BLaER1 (cell line): ENCODE results near the gene DLG2.

Experiments used
- H3K27ac ChIP-seq: shearing (Covaris generic); formaldehyde crosslinking; 2 replicates; pipeline ENCODE4 v1.8.1; 2022
- H3K27me3 ChIP-seq: shearing (Covaris generic); formaldehyde crosslinking; 2 replicates; pipeline ENCODE4 v1.8.1; 2022
- H3K36me3 ChIP-seq: shearing (Covaris generic); formaldehyde crosslinking; 2 replicates; pipeline ENCODE4 v1.8.1; 2022
- H3K4me1 ChIP-seq: shearing (Covaris generic); formaldehyde crosslinking; 2 replicates; pipeline ENCODE4 v1.8.1; 2022
- H3K4me2 ChIP-seq: shearing (Covaris generic); formaldehyde crosslinking; 2 replicates; pipeline ENCODE4 v1.8.1; 2022
- H3K4me3 ChIP-seq: shearing (Covaris generic); formaldehyde crosslinking; 2 replicates; pipeline ENCODE4 v1.8.1; 2022
- H3K9ac ChIP-seq: shearing (Covaris generic); formaldehyde crosslinking; 2 replicates; pipeline ENCODE4 v1.8.1; 2022
- H3K9me3 ChIP-seq: shearing (Covaris generic); formaldehyde crosslinking; 2 replicates; pipeline ENCODE4 v1.8.1; 2022
- H4K20me1 ChIP-seq: shearing (Covaris generic); formaldehyde crosslinking; 2 replicates; pipeline ENCODE4 v1.8.1; 2022
- Cebpa-rat ChIP-seq: shearing (Covaris generic); IDR thresholded peaks from 2 replicates; pipeline ENCODE4 v1.8.1; 2022

The DLG2 gene

DNA sequence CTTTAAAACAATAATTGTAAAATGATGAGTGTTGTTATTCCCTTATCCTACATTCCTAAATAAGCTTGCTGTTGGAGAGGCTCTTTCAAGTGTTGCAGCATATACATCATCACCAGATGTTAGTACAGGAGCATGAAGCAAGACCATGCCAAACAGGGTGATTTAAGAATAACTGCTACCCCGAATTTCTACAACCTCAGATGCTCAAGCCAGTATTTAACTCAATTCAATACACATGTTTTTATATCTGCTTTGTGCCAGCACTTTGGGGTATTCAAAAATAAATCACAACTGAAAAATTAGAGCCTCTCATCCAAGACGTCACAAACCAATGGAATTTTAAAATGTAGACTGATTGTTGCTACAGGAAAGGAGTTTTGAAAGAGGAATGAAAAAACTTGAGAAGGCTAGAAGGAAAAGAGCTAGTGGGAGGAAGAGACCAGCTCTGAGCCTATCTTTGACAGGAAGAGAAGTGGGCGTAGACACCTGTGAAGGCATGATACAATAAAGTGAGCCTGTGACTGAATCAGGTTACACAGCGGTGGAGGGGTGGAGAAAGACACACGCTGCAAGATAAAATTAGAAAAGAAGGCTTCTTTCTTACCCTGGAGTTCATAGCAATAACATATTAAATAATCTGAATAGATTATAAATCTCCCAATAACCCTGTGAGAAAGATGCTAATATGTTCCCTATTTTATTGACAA lies 95.8 kb downstream of the DLG2 start:
- Histone ChIP-seq H3K27ac (no peak overlapping the region), H3K9me3 (peaks cover 17% of the 10 kb centered on the region), H3K36me3 (peaks cover 1% of the 10 kb centered on the region; the same call in 1 of the 2 replicates), H3K9ac (no peak overlapping the region), H3K4me3 (no peak overlapping the region), H3K4me1 (no peaks in the 10 kb centered on the region), H4K20me1 (no peaks in the 10 kb centered on the region), H3K4me2 (no peak overlapping the region), H3K27me3 (no peaks in the 10 kb centered on the region)
- TF ChIP-seq Cebpa-rat, result no peak

DNA sequence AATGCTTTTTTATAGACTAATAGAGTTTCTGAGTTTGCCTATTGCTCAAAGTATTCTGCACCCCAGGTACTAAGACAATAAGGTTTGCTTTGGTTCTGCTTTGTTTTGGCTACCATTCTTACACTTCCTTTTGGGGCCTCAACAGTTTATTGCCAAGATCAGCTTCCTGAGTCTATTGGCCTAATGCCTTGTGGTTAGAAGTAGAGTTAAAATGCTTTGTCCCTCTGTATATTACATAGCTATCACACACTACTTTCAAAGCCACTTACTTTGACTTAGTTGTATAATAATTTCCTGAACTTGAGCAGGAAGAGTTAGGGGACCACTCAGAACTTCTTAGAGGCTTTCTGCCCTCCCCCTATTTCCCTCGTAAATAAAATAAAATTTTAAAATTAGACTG lies 96.5 kb downstream of the DLG2 start:
- peaks cover 10% of the 10 kb centered on the region; the same call in 1 of the 2 replicates for H3K9me3 ChIP-seq
- H3K4me1 ChIP-seq, result no peaks in the 10 kb centered on the region
- H3K4me2 ChIP-seq, result no peak overlapping the region
- no peaks in the 10 kb centered on the region for H4K20me1 ChIP-seq
- no peak overlapping the region for H3K9ac ChIP-seq
- no peak for TF ChIP-seq Cebpa-rat
- H3K4me3 ChIP-seq, result no peak overlapping the region
- H3K36me3 ChIP-seq, result no peaks in the 10 kb centered on the region
- no peak overlapping the region for H3K27ac ChIP-seq
- H3K27me3 ChIP-seq, result no peaks in the 10 kb centered on the region

DNA sequence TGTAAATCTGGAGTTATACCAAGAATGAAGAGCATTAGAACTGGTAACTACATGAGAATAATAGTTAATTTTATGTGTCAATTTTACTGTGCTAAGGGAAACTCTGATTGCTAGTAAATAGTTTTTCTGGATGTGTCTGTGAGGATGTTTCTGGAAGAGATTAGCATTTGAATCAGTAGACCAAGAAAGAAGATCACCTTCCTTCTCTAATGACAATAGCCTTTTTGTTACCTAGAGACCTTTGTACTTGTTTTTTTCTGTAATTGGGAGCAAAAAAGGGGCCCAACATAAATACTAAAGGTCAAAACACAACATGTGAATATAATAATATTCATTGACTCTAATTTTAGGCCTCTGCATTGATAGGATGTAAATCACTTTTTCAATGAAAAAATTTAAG lies 100.6 kb downstream of the DLG2 start:
- Histone ChIP-seq H3K9ac (no peak overlapping the region), H3K9me3 (peaks cover 24% of the 10 kb centered on the region), H3K4me3 (no peak overlapping the region), H3K27me3 (no peaks in the 10 kb centered on the region), H3K4me1 (no peaks in the 10 kb centered on the region), H3K4me2 (no peak overlapping the region), H3K36me3 (peaks cover 5% of the 10 kb centered on the region; the same call in 1 of the 2 replicates), H3K27ac (no peak overlapping the region), H4K20me1 (no peaks in the 10 kb centered on the region)
- no peak for TF ChIP-seq Cebpa-rat

DNA sequence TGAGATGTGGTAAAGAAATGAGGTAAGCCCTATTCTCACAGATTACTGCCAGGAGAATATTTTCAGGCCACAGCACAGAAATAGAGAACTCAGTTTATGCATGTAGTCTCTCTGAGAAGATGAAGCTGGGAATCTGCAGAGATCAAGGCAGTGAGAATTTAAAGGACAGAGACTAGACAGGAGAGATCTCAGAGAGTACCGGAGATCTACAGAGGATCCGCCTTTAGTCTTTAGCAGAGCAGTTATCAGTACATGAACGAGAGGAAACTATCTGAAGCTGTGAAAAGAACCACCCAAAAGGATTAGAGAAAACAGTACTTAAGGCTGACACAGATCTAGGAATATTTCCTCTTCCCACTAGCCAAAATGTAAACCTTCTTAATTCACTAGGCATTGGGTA lies 101.5 kb downstream of the DLG2 start:
- TF ChIP-seq Cebpa-rat, result no peak
- H3K27me3 ChIP-seq, result no peaks in the 10 kb centered on the region
- H3K36me3 ChIP-seq, result peaks cover 5% of the 10 kb centered on the region; the same call in 1 of the 2 replicates
- H3K4me3 ChIP-seq, result no peak overlapping the region
- H3K4me1 ChIP-seq, result no peaks in the 10 kb centered on the region
- H3K4me2 ChIP-seq, result no peak overlapping the region
- peaks cover 33% of the 10 kb centered on the region for H3K9me3 ChIP-seq
- no peaks in the 10 kb centered on the region for H4K20me1 ChIP-seq
- H3K9ac ChIP-seq, result no peak overlapping the region
- no peak overlapping the region for H3K27ac ChIP-seq

DNA sequence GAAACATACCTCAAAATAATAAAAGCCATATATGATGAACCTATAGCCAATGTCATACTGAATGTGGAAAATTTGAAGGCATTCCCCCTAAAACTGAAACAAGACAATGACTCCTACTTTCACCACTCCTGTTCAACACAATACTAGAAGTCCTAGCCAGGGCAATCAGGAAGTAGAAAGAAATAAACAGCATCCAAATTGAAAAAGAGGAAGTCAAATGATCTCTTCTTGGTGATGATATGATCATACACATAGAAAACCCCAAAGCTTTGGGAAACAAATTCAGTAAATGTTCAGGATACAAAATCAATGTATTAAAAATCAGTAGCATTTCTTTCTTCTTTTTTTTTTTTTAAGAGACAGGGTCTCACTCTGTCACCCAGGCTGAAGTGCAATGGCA lies 109.9 kb downstream of the DLG2 start:
- no peak for TF ChIP-seq Cebpa-rat
- H4K20me1 ChIP-seq, result no peaks in the 10 kb centered on the region
- H3K4me2 ChIP-seq, result no peak overlapping the region
- H3K36me3 ChIP-seq, result peaks cover 5% of the 10 kb centered on the region; the same call in 1 of the 2 replicates
- peaks cover 30% of the 10 kb centered on the region for H3K9me3 ChIP-seq
- no peaks in the 10 kb centered on the region for H3K4me1 ChIP-seq
- H3K4me3 ChIP-seq, result no peak overlapping the region
- H3K27me3 ChIP-seq, result no peaks in the 10 kb centered on the region
- H3K9ac ChIP-seq, result no peak overlapping the region
- no peak overlapping the region for H3K27ac ChIP-seq

DNA sequence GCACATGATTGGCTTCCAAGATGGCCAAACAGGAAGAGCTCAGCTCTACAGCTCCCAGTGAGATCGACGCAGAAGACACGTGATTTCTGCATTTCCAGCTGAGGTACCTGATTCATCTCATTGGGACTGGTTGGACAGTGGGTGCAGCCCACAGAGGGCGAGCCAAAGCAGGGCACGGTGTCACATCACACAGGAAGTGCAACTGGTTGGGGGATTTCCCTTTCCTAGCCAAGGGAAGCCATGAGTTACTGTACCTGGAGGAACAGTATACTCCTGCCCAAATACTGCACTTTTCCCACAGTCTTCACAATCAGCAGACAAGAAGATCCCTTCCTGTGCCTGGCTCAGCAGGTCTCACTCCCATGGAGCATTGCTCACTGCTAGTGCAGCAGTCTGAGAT lies 131.2 kb downstream of the DLG2 start:
- Histone ChIP-seq H3K36me3 (no peaks in the 10 kb centered on the region), H3K9ac (no peak overlapping the region), H4K20me1 (no peaks in the 10 kb centered on the region), H3K27me3 (no peaks in the 10 kb centered on the region), H3K4me2 (no peak overlapping the region), H3K4me3 (no peak overlapping the region), H3K4me1 (no peaks in the 10 kb centered on the region), H3K9me3 (peaks cover 7% of the 10 kb centered on the region; the same call in 1 of the 2 replicates), H3K27ac (no peak overlapping the region)
- no peak for TF ChIP-seq Cebpa-rat

DNA sequence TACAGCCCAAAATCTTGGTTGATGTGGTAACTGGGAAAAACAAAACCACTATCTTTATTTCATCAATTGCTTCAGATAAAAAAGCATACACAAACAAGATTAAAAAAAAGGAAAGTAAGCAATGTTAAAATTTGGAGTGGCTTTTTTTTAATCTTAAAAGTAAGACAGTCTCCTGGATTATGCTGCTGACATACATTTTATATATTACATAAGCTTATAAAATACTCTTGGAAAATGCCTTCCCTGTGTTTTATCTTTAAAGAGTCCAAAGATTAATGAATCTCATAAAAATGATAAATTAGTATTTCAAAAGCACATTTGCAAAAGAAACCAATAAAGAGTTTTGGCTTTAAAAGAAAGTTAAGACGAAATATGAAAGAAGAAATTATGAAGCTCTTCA lies 132.7 kb downstream of the DLG2 start:
- Histone ChIP-seq H3K4me3 (no peak overlapping the region), H3K4me1 (no peaks in the 10 kb centered on the region), H3K9ac (no peak overlapping the region), H3K27ac (no peak overlapping the region), H4K20me1 (no peaks in the 10 kb centered on the region), H3K36me3 (no peaks in the 10 kb centered on the region), H3K4me2 (no peak overlapping the region), H3K27me3 (no peaks in the 10 kb centered on the region), H3K9me3 (peaks cover 7% of the 10 kb centered on the region; the same call in 1 of the 2 replicates)
- no peak for TF ChIP-seq Cebpa-rat

DNA sequence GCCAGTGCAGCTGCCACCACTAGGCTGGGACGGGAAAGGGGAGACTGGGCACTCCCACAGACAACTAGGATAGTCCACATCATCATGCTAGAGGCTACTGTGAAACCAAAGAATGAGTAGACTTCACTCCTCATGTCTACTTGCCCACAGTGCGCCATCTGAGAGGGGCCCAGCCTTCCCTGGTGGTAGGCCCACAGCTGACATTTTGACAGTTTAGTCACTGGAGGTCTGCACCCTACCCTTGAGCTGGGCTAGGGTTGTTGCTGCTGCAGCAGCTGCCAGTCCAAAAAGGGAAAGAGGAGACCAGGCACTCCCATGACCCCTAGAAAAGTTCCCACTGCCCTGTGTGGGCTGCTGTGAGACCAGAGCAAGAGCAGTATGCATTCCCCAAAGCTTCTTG lies 141.2 kb downstream of the DLG2 start:
- H3K4me2 ChIP-seq, result no peak overlapping the region
- H3K27ac ChIP-seq, result no peak overlapping the region
- no peaks in the 10 kb centered on the region for H3K4me1 ChIP-seq
- H3K36me3 ChIP-seq, result no peaks in the 10 kb centered on the region
- no peaks in the 10 kb centered on the region for H4K20me1 ChIP-seq
- H3K4me3 ChIP-seq, result no peak overlapping the region
- H3K9ac ChIP-seq, result no peak overlapping the region
- peaks cover 20% of the 10 kb centered on the region for H3K9me3 ChIP-seq
- no peaks in the 10 kb centered on the region for H3K27me3 ChIP-seq
- no peak for TF ChIP-seq Cebpa-rat

DNA sequence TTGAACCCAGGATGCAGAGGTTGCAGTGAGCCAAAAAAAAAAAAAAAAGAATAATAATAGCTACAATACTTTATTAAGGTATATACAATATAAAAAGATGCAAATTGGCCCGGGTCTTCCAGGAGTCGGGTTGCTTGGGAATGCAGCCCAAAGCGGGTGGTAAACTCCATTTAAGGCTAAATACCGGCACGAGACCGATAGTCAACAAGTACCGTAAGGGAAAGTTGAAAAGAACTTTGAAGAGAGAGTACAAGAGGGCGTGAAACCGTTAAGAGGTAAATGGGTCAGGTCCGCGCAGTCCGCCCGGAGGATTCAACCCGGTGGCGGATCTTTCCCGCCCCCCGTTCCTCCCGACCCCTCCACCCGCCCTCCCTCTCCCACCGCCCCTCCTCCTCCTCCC lies 143.3 kb downstream of the DLG2 start:
- TF ChIP-seq Cebpa-rat, result no peak
- H4K20me1 ChIP-seq, result no peaks in the 10 kb centered on the region
- no peak overlapping the region for H3K9ac ChIP-seq
- H3K27me3 ChIP-seq, result no peaks in the 10 kb centered on the region
- H3K36me3 ChIP-seq, result no peaks in the 10 kb centered on the region
- no peak overlapping the region for H3K4me2 ChIP-seq
- peaks cover 20% of the 10 kb centered on the region for H3K9me3 ChIP-seq
- no peak overlapping the region for H3K27ac ChIP-seq
- no peak overlapping the region for H3K4me3 ChIP-seq
- H3K4me1 ChIP-seq, result no peaks in the 10 kb centered on the region

DNA sequence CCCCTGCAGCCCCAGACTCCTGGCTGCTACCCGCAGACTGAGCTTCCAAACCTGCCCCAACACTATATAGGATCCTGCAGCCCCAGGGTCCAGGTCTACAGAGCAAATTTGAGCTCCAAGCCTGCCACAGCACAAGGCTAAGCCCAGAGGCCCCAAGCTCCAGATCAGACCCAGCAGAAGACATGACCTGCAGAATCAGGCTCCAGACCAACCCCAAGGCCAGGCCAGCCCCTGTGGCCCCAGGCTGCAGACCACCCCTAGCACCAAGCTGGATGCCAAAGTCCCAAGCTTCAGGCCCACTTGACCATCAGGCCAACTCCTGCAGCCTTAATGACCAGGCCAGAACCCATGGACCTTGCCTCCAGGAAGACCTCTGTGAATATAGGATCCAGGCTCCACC lies 145.3 kb downstream of the DLG2 start:
- Histone ChIP-seq H3K9me3 (peaks cover 20% of the 10 kb centered on the region), H3K4me3 (no peak overlapping the region), H3K9ac (no peak overlapping the region), H3K4me1 (no peaks in the 10 kb centered on the region), H3K36me3 (no peaks in the 10 kb centered on the region), H4K20me1 (no peaks in the 10 kb centered on the region), H3K27ac (no peak overlapping the region), H3K4me2 (no peak overlapping the region), H3K27me3 (no peaks in the 10 kb centered on the region)
- TF ChIP-seq Cebpa-rat, result no peak
